Naive thymus-derived CD4-positive, alpha-beta T cell (primary cell): Measurements from ENCODE around the gene NPIPB8. TPM values are rescaled to one million over a fixed set of nuclear protein-coding genes. Genes with fewer than 3 reads are reported as not detected.
"Not testable (repeated sequence)": the region's sequence is repeated elsewhere in the genome, so short reads cannot be mapped to it uniquely, and the experiment has no call there.

Experiments
- ATAC-seq: fragments of 150-1000 bp; cut with Tn5 transposase; 2 replicates; pipeline ENCODE4 v1.10.0; 2021; ENCODE audit warnings: mild to moderate bottlenecking, moderate library complexity
- CTCF ChIA-PET: fragments of 350-600 bp; sonication (Branson Sonifier 250); formaldehyde crosslinking; loops from one replicate; lab custom pipeline; 2021; ENCODE audit warnings: antibody characterized with exemption; lab: Charles Lee
- POLR2A ChIA-PET: fragments of 350-600 bp; sonication (Branson Sonifier 250); formaldehyde crosslinking; loops from one replicate; lab custom pipeline; 2021; ENCODE audit warnings: antibody characterized with exemption, inconsistent platforms; lab: Charles Lee
- DNase-seq, 9 donors: peaks; one replicate each; pipeline versions ENCODE4 v3.0.0 to v3.0.0-alpha.2; 2020 to 2022; ENCODE audit warnings: mixed read lengths in 1 of 9
- H3K27ac ChIP-seq: one replicate; pipeline ENCODE4 v1.7.0; 2013; ENCODE audit warnings: mild to moderate bottlenecking, low read depth, low read length, moderate library complexity
- H3K27me3 ChIP-seq, 2 donors: one replicate each; pipeline ENCODE4 v1.7.0; 2013; ENCODE audit warnings: low read length in 2 of 2, mild to moderate bottlenecking in 2 of 2, moderate library complexity in 2 of 2; ENCODE audit not compliant: control insufficient read depth in 2 of 2, insufficient read depth in 2 of 2
- H3K36me3 ChIP-seq, 3 experiments: 1 replicate in 2 of 3; 2 replicates in 1 of 3; pipeline ENCODE4 v1.7.0; 2013; ENCODE audit warnings: low read length in 3 of 3, mild to moderate bottlenecking in 3 of 3, moderate library complexity in 1 of 3; ENCODE audit not compliant: insufficient read depth in 3 of 3, control insufficient read depth in 2 of 3
- H3K4me1 ChIP-seq, 2 donors: one replicate each; pipeline ENCODE4 v1.7.0; 2013; ENCODE audit warnings: low read length in 2 of 2, mild to moderate bottlenecking in 2 of 2, moderate library complexity in 1 of 2; ENCODE audit not compliant: control insufficient read depth in 2 of 2, insufficient read depth in 2 of 2
- H3K4me3 ChIP-seq: 2 replicates; pipeline ENCODE4 v1.7.0; 2013; ENCODE audit warnings: mild to moderate bottlenecking, low read length
- H3K9me3 ChIP-seq, 3 experiments: 1 replicate in 2 of 3; 2 replicates in 1 of 3; pipeline ENCODE4 v1.7.0; 2013; ENCODE audit warnings: low read length in 3 of 3; ENCODE audit not compliant: control insufficient read depth in 2 of 3
- H3K27ac Mint-ChIP-seq, 9 donors: one replicate each; pipeline ENCODE4 v1.8.0; 2020 to 2022; ENCODE audit warnings: mixed read lengths in 9 of 9, mild to moderate bottlenecking in 8 of 9, moderate library complexity in 5 of 9, inconsistent platforms in 2 of 9
- H3K27me3 Mint-ChIP-seq, 5 donors: one replicate each; pipeline ENCODE4 v1.8.0; 2021 to 2022; ENCODE audit warnings: mixed read lengths in 5 of 5, mild to moderate bottlenecking in 1 of 5
- H3K36me3 Mint-ChIP-seq, 5 donors: one replicate each; pipeline ENCODE4 v1.8.0; 2020 to 2022; ENCODE audit warnings: mixed read lengths in 5 of 5, mild to moderate bottlenecking in 3 of 5, inconsistent platforms in 1 of 5
- H3K4me1 Mint-ChIP-seq, 7 donors: one replicate each; pipeline ENCODE4 v1.8.0; 2020 to 2022; ENCODE audit warnings: mixed read lengths in 7 of 7, mild to moderate bottlenecking in 3 of 7, inconsistent platforms in 1 of 7
- H3K4me3 Mint-ChIP-seq, 10 donors: one replicate each; pipeline ENCODE4 v1.8.0; 2020 to 2022; ENCODE audit warnings: mild to moderate bottlenecking in 10 of 10, mixed read lengths in 10 of 10, moderate library complexity in 6 of 10, inconsistent platforms in 2 of 10
- H3K9me3 Mint-ChIP-seq, 11 donors: one replicate each; pipeline ENCODE4 v1.8.0; 2020 to 2022; ENCODE audit warnings: mixed read lengths in 11 of 11, mild to moderate bottlenecking in 4 of 11, inconsistent platforms in 1 of 11, moderate library complexity in 1 of 11
- intact Hi-C, 2 donors: fragments of 100-400 bp; cut with micrococcal nuclease; formaldehyde crosslinking; loops; one replicate each; pipeline ENCODE4 v1.15.1; 2023
- polyA plus RNA-seq, 2 donors: library from polyadenylated mRNA; unstranded; fragments of 300-500 nt; fragmentation: Illumina TruSeq; gene quantifications; one replicate each; pipeline ENCODE4 v1.2.3, GENCODE V29; 2021
- total RNA-seq, 6 experiments: library from RNA in 5 of 6; stranded (reverse) in 5 of 6; gene quantifications; 1 replicate in 5 of 6; 2 replicates in 1 of 6; pipeline ENCODE4 v1.2.3 and lab custom pipeline; 2021 to 2026

NPIPB8 gene
- total and polyA plus RNA-seq, 7 experiments from 2014 or later = 0.88 to 3.0 (median 1.4) TPM; not detected in 3

DNA sequence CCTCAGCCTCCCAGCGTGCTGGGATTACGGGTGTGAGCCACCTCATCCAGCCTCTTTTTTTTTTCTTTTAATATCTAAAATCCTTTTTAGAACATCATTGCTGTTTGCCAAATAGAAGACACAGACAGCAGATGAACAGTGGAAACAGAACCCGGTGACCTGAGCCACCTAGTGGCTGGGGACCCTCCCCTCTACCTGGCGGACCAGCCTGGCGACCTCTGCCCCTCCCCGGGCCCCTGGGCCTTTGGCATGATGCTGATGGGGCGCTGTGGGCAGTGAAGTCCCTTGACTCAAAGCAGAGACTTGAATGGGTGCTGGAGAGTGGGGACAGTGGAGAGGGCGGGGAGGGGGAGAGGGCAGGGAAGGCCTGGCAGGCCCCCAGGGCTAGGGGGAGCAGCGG, 61.9 kb downstream of the NPIPB8 start:
- H3K4me3 Mint-ChIP-seq, H3K9me3 ChIP-seq, H3K27ac ChIP-seq, ATAC-seq, H3K36me3 Mint-ChIP-seq, H3K4me3 ChIP-seq, H3K27me3 Mint-ChIP-seq, H3K4me1 Mint-ChIP-seq, H3K36me3 ChIP-seq, H3K27me3 ChIP-seq, H3K27ac Mint-ChIP-seq, CTCF ChIA-PET, intact Hi-C loops, DNase-seq, H3K9me3 Mint-ChIP-seq, H3K4me1 ChIP-seq, POLR2A ChIA-PET: not testable (repeated sequence)

DNA sequence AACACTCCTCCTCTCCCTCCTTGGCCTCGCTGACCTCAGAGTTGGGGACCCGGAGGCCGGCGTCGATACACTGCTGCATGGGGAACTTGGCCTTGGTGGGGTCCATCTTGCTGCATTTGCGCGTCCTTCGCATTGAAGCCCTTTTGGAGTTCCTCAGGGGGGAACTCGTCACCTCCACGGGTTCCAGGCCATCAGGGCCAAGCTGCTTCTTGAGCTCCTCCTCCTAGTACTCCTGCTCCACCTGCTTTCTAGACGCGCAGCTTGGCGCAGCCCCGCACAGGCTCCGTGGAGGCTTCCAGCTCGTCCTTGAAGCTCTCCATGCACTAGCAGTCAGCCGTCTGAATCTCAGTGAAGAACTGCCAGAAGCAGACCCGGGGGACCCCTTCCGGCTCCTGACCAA, 62.5 kb downstream of the NPIPB8 start:
- H3K36me3 ChIP-seq, H3K27ac Mint-ChIP-seq, POLR2A ChIA-PET, CTCF ChIA-PET, H3K36me3 Mint-ChIP-seq, H3K4me1 Mint-ChIP-seq, H3K9me3 Mint-ChIP-seq, H3K27me3 Mint-ChIP-seq, ATAC-seq, H3K9me3 ChIP-seq, H3K4me1 ChIP-seq, H3K27ac ChIP-seq, H3K27me3 ChIP-seq, intact Hi-C loops, H3K4me3 Mint-ChIP-seq, H3K4me3 ChIP-seq, DNase-seq: not testable (repeated sequence)

DNA sequence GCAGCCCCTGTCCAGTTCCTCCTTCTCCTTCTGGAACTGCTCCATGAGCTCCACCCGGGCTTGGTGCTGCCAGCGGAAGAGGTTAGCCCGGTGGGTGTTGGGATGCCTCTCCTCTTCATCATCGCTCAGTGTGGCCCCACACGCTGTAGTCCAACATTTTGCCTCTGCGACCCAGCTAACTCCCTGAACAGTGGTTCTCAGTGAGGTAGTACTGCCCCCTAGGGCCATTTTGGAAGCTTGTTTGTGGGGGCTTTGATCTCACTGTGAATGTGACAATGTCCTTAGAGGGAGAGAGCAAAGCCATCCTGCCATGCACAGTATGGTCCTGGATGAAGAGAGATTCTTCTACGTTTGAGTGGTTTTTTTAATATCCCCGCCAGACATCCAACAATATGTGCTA, 63.5 kb downstream of the NPIPB8 start:
- H3K36me3 Mint-ChIP-seq, H3K27ac Mint-ChIP-seq, H3K4me1 ChIP-seq, H3K9me3 Mint-ChIP-seq, intact Hi-C loops, H3K4me3 ChIP-seq, H3K27me3 Mint-ChIP-seq, DNase-seq, H3K4me1 Mint-ChIP-seq, H3K36me3 ChIP-seq, H3K27me3 ChIP-seq, POLR2A ChIA-PET, CTCF ChIA-PET, H3K9me3 ChIP-seq, H3K27ac ChIP-seq, ATAC-seq, H3K4me3 Mint-ChIP-seq: not testable (repeated sequence)

DNA sequence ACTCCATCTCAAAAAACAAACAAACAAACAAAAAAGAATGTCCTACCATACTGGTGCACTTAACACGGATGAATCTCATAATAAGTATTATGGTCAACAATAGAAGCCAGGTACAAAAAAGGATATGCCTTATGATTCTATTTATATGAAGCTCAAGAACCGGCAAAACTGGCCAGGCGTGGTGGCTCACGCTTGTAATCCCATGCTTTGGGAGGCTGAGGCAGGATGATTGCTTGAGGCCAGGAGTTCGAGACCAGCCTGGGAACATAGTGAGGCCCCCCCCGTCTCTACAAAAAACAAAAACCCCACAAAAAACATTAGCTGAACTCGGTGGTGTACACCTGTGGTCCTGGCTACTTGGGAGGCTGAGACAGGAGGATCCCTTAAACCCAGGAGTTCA, 66.4 kb downstream of the NPIPB8 start:
- POLR2A ChIA-PET, H3K4me3 ChIP-seq, H3K4me3 Mint-ChIP-seq, H3K9me3 Mint-ChIP-seq, CTCF ChIA-PET, H3K9me3 ChIP-seq, H3K27ac ChIP-seq, H3K4me1 Mint-ChIP-seq, H3K4me1 ChIP-seq, intact Hi-C loops, DNase-seq, H3K36me3 Mint-ChIP-seq, ATAC-seq, H3K27ac Mint-ChIP-seq, H3K27me3 Mint-ChIP-seq, H3K27me3 ChIP-seq, H3K36me3 ChIP-seq: not testable (repeated sequence)

Other genes with a start within 250 kb of the NPIPB8 start
- 10 to 100 TPM; 14.4 to 78.4 (median 23.3) TPM for gene EIF3CL, start 234.2 kb upstream of the NPIPB8 start, total RNA-seq
- 10 to 100 TPM; 37.0 to 38.2 TPM for gene EIF3CL, start 234.2 kb upstream of the NPIPB8 start, polyA plus RNA-seq
- gene NPIPB7, start 165.7 kb upstream of the NPIPB8 start, total RNA-seq = under 1 TPM in 4 of 5 experiments, not detected in 1; 0.22 to 0.54 (median 0.25) TPM
- not detected for gene NPIPB7, start 165.7 kb upstream of the NPIPB8 start, polyA plus RNA-seq
- 10 to 100 TPM; 56.5 to 76.3 (median 70.7) TPM for gene CLN3, start 146.0 kb upstream of the NPIPB8 start, total RNA-seq
- gene CLN3, start 146.0 kb upstream of the NPIPB8 start, polyA plus RNA-seq = 10 to 100 TPM; 16.0 to 27.3 TPM
- 10 to 100 TPM in 2 of 5 experiments, 1 to 10 TPM in 3; 3.3 to 28.8 (median 8.2) TPM for gene APOBR, start 143.4 kb upstream of the NPIPB8 start, total RNA-seq
- under 1 TPM; 0.22 to 0.79 TPM for gene APOBR, start 143.4 kb upstream of the NPIPB8 start, polyA plus RNA-seq
- gene IL27, start 131.2 kb upstream of the NPIPB8 start, total RNA-seq = under 1 TPM in 1 of 5 experiments, not detected in 4; 0.49 TPM
- not detected for gene IL27, start 131.2 kb upstream of the NPIPB8 start, polyA plus RNA-seq
- gene NUPR1, start 99.1 kb upstream of the NPIPB8 start, total RNA-seq = under 1 TPM in 2 of 5 experiments, not detected in 3; 0.05 to 0.11 TPM
- gene NUPR1, start 99.1 kb upstream of the NPIPB8 start, polyA plus RNA-seq = not detected
- gene SGF29, start 84.1 kb upstream of the NPIPB8 start, total RNA-seq = 10 to 100 TPM; 41.5 to 80.5 (median 55.0) TPM
- gene SGF29, start 84.1 kb upstream of the NPIPB8 start, polyA plus RNA-seq = 10 to 100 TPM; 68.2 to 85.6 TPM
- under 1 TPM; 0.21 to 0.73 (median 0.56) TPM for gene SULT1A2, start 41.0 kb upstream of the NPIPB8 start, total RNA-seq
- under 1 TPM in 1 of 2 donors, not detected in 1; 0.38 TPM for gene SULT1A2, start 41.0 kb upstream of the NPIPB8 start, polyA plus RNA-seq
- gene SULT1A1, start 28.0 kb upstream of the NPIPB8 start, total RNA-seq = 10 to 100 TPM in 4 of 5 experiments, 1 to 10 TPM in 1; 9.2 to 70.8 (median 19.6) TPM
- 10 to 100 TPM in 1 of 2 donors, 1 to 10 TPM in 1; 9.4 to 10.5 TPM for gene SULT1A1, start 28.0 kb upstream of the NPIPB8 start, polyA plus RNA-seq
- 100 to 1,000 TPM; 269 to 736 (median 377) TPM for gene EIF3C, start 73.4 kb downstream of the NPIPB8 start, total RNA-seq
- gene EIF3C, start 73.4 kb downstream of the NPIPB8 start, polyA plus RNA-seq = 100 to 1,000 TPM; 158 to 380 TPM
- 1 to 10 TPM; 2.9 to 5.2 (median 4.8) TPM for gene NPIPB9, start 113.7 kb downstream of the NPIPB8 start, total RNA-seq
- gene NPIPB9, start 113.7 kb downstream of the NPIPB8 start, polyA plus RNA-seq = under 1 TPM; 0.18 to 0.30 TPM
- gene ATXN2L, start 184.9 kb downstream of the NPIPB8 start, total RNA-seq = 100 to 1,000 TPM; 274 to 374 (median 310) TPM
- 10 to 100 TPM; 19.7 to 38.8 TPM for gene ATXN2L, start 184.9 kb downstream of the NPIPB8 start, polyA plus RNA-seq
- 100 to 1,000 TPM in 2 of 5 experiments, 10 to 100 TPM in 3; 89.7 to 140 (median 95.2) TPM for gene TUFM, start 208.3 kb downstream of the NPIPB8 start, total RNA-seq
- 100 to 1,000 TPM; 125 to 139 TPM for gene TUFM, start 208.3 kb downstream of the NPIPB8 start, polyA plus RNA-seq
- gene SH2B1, start 225.8 kb downstream of the NPIPB8 start, total RNA-seq = 100 to 1,000 TPM in 2 of 5 experiments, 10 to 100 TPM in 3; 66.8 to 145 (median 77.8) TPM
- gene SH2B1, start 225.8 kb downstream of the NPIPB8 start, polyA plus RNA-seq = 1 to 10 TPM; 1.9 to 3.1 TPM
- 1 to 10 TPM in 2 of 5 experiments, under 1 TPM in 3; 0.32 to 1.6 (median 0.89) TPM for gene ATP2A1, start 240.4 kb downstream of the NPIPB8 start, total RNA-seq
- not detected for gene ATP2A1, start 240.4 kb downstream of the NPIPB8 start, polyA plus RNA-seq